K562 (cell line): ENCODE results near the gene SAT2. TPM values are rescaled to one million over a fixed set of nuclear protein-coding genes. Genes with fewer than 3 reads are reported as not detected.

Source experiments
- ARNT ChIP-seq, 2 experiments: fragments of 450-650 bp; IDR thresholded peaks; 2 replicates each; pipeline ENCODE4 v1.6.1; 2016; ENCODE audit warnings: mild to moderate bottlenecking in 1 of 2
- CEBPG ChIP-seq, 3 experiments: fragments of 200-800 bp in 1 of 3; sonication (Bioruptor generic) in 1 of 3; sonication (generic) in 1 of 3; formaldehyde crosslinking in 1 of 3; IDR thresholded peaks in 2 of 3; conservative IDR thresholded peaks in 1 of 3; 2 replicates each; pipeline versions ENCODE4 v1.6.1 to v1.8.0; 2016 to 2022; ENCODE audit warnings: missing compliant biosample characterization in 2 of 3, missing genetic modification characterization in 2 of 3, mild to moderate bottlenecking in 1 of 3, missing genetic modification reagents in 1 of 3
- CTCFL ChIP-seq: IDR thresholded peaks from 2 replicates; pipeline ENCODE4 v1.6.1; 2011; ENCODE audit warnings: borderline replicate concordance, low read depth, mild to moderate bottlenecking, moderate library complexity, low read length; ENCODE audit not compliant: insufficient read depth, poor library complexity, severe bottlenecking
- FOXK2 ChIP-seq, 2 experiments: fragments of 450-650 bp; IDR thresholded peaks in 1 of 2; conservative IDR thresholded peaks in 1 of 2; 2 replicates each; pipeline ENCODE4 v1.6.1; 2016; ENCODE audit warnings: low read depth in 2 of 2, mild to moderate bottlenecking in 1 of 2
- GATA2 ChIP-seq: sonication (generic); formaldehyde crosslinking; IDR thresholded peaks from 2 replicates; pipeline ENCODE4 v1.4.0; 2020; ENCODE audit warnings: mild to moderate bottlenecking, missing genetic modification reagents
- GATAD2B ChIP-seq: fragments of 450-650 bp; IDR thresholded peaks from 2 replicates; pipeline ENCODE4 v1.6.1; 2017; ENCODE audit warnings: mild to moderate bottlenecking, borderline replicate concordance
- GTF2A2 ChIP-seq: IDR thresholded peaks from 2 replicates; pipeline ENCODE4 v1.6.1; 2016; ENCODE audit warnings: mild to moderate bottlenecking, missing genetic modification characterization, missing compliant biosample characterization
- HCFC1 ChIP-seq: IDR thresholded peaks from 2 replicates; pipeline ENCODE4 v1.6.1; 2012; ENCODE audit warnings: low read depth, low read length, improper control_type of control experiment
- HDGF ChIP-seq: fragments of 450-650 bp; IDR thresholded peaks from 2 replicates; pipeline ENCODE4 v1.6.1; 2016
- HNRNPL ChIP-seq: fragments of 200-400 bp; formaldehyde crosslinking; IDR thresholded peaks from 2 replicates; pipeline ENCODE4 v1.6.1; 2017; ENCODE audit warnings: low read depth, mild to moderate bottlenecking, low read length
- PYGO2 ChIP-seq: fragments of 450-650 bp; IDR thresholded peaks from 2 replicates; pipeline ENCODE4 v1.6.1; 2016; ENCODE audit warnings: mild to moderate bottlenecking, missing genetic modification characterization, moderate library complexity, missing compliant biosample characterization
- TAF7 ChIP-seq: fragments of 450-650 bp; IDR thresholded peaks from 2 replicates; pipeline ENCODE4 v1.6.1; 2016; ENCODE audit warnings: missing genetic modification characterization, missing compliant biosample characterization
- TFAP4 ChIP-seq: sonication (generic); formaldehyde crosslinking; IDR thresholded peaks from 2 replicates; pipeline ENCODE4 v1.8.0; 2022; ENCODE audit warnings: missing genetic modification reagents, mild to moderate bottlenecking, moderate library complexity, borderline replicate concordance
- ZNF239 ChIP-seq: fragments of 250-450 bp; sonication (Bioruptor Pico); IDR thresholded peaks from 2 replicates; pipeline ENCODE4 v1.4.0; 2020; ENCODE audit warnings: mild to moderate bottlenecking
- polyA plus RNA-seq, 8 experiments: library from polyadenylated mRNA; depleted of rRNA in 4 of 8; stranded (reverse) in 5 of 8; unstranded in 3 of 8; fragments of >200 nt; fragmentation: Nextera tagmentation in 2 of 8; fragmentation: Illumina TruSeq in 1 of 8; extraction: Ambion mirVana in 2 of 8; extraction: Trizol in 1 of 8; gene quantifications; 2 replicates each; pipeline versions ENCODE4 v1.2.1 to v1.2.3, GENCODE V29; 2011 to 2014; ENCODE audit warnings: inconsistent platforms in 1 of 8, missing spikeins in 1 of 8
- total RNA-seq, 7 experiments: library from RNA; depleted of rRNA in 6 of 7; stranded (reverse); fragments of >200 nt in 6 of 7; fragmentation: Illumina TruSeq in 2 of 7; extraction: Trizol in 2 of 7; gene quantifications; 2 replicates each; pipeline versions ENCODE4 v1.2.1 to v1.2.3, GENCODE V29; 2011 to 2021; ENCODE audit warnings: low replicate concordance in 1 of 7
- TF ChIP-seq, protein P1 (sequence below): sonication (generic); formaldehyde crosslinking; IDR thresholded peaks from 2 replicates; pipeline ENCODE4 v1.8.0; 2022; ENCODE audit warnings: missing genetic modification reagents, mild to moderate bottlenecking, borderline replicate concordance

SAT2 gene
- total and polyA plus RNA-seq, 9 of the 15 experiments (the other 6 are each of a cell fraction or from before 2014, with no cell fraction given) = 2.0 to 8.0 (median 5.3) TPM

DNA sequence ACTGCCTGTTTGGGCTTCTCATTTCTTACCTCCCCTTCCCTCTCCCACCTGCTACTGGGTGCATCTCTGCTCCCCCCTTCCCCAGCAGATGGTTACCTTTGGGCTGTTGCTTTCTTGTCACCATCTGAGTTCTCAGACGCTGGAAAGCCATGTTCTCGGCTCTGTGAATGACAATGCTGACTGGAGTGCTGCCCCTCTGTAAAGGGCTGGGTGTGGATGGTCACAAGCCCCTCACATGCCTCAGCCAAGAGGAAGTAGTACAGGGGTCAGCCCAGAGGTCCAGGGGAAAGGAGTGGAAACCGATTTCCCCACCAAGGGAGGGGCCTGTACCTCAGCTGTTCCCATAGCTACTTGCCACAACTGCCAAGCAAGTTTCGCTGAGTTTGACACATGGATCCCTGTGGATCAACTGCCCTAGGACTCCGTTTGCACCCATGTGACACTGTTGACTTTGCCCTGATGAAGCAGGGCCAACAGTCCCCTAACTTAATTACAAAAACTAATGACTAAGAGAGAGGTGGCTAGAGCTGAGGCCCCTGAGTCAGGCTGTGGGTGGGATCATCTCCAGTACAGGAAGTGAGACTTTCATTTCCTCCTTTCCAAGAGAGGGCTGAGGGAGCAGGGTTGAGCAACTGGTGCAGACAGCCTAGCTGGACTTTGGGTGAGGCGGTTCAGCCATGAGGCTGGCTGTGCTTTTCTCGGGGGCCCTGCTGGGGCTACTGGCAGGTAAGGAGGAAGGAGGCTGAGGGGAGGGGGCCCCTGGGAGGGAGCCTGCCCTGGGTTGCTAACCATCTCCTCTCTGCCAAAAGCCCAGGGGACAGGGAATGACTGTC, 48.4 kb downstream of the SAT2 start, which contains the start of gene CD68 (continued):
- TF ChIP-seq, protein P1, sequence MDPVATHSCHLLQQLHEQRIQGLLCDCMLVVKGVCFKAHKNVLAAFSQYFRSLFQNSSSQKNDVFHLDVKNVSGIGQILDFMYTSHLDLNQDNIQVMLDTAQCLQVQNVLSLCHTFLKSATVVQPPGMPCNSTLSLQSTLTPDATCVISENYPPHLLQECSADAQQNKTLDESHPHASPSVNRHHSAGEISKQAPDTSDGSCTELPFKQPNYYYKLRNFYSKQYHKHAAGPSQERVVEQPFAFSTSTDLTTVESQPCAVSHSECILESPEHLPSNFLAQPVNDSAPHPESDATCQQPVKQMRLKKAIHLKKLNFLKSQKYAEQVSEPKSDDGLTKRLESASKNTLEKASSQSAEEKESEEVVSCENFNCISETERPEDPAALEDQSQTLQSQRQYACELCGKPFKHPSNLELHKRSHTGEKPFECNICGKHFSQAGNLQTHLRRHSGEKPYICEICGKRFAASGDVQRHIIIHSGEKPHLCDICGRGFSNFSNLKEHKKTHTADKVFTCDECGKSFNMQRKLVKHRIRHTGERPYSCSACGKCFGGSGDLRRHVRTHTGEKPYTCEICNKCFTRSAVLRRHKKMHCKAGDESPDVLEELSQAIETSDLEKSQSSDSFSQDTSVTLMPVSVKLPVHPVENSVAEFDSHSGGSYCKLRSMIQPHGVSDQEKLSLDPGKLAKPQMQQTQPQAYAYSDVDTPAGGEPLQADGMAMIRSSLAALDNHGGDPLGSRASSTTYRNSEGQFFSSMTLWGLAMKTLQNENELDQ (CRISPR knock-in tag) = no peak
- TF ChIP-seq ARNT (IDR thresholded peaks at IDR 0.05) (no peak), GATAD2B (no peak), ZNF239 (CRISPR knock-in tag) (no peak), GTF2A2 (no peak), PYGO2 (no peak), FOXK2 (conservative IDR thresholded peaks at IDR 0.05 in 1 of 2, IDR thresholded peaks at IDR 0.05 in 1 of 2; ENCODE audit: low read depth in 2 of 2) (peak; percentile 70 to 74), CTCFL (no peak), HDGF (no peak), CEBPG (CRISPR knock-in tag; IDR thresholded peaks at IDR 0.05) (peak; percentile 80), CEBPG (tag; conservative IDR thresholded peaks at IDR 0.05 in 1 of 2, IDR thresholded peaks at IDR 0.05 in 1 of 2) (peak; percentile 67 to 73), GATA2 (CRISPR knock-in tag) (no peak), TFAP4 (peak; percentile 82), HCFC1 (no peak), HNRNPL (no peak), TAF7 (tag) (no peak)
